DND-41 (cell line): Measurements from ENCODE around the gene PLD1.
"Not testable (repeated sequence)": the region's sequence is repeated elsewhere in the genome, so short reads cannot be mapped to it uniquely, and the experiment has no call there.

ENCODE experiments used
- CTCF ChIP-seq: IDR thresholded peaks from 2 replicates; pipeline ENCODE4 v1.5.1; 2012; ENCODE audit warnings: borderline replicate concordance, low read length, moderate library complexity, mild to moderate bottlenecking; ENCODE audit not compliant: poor library complexity, severe bottlenecking; ENCODE audit errors: extremely low read depth
- EZH2 ChIP-seq: IDR thresholded peaks from 3 replicates; pipeline ENCODE4 v1.6.1; 2012; ENCODE audit warnings: borderline replicate concordance, low read depth, mild to moderate bottlenecking, moderate library complexity, low read length, inconsistent platforms; ENCODE audit not compliant: severe bottlenecking

DNA sequence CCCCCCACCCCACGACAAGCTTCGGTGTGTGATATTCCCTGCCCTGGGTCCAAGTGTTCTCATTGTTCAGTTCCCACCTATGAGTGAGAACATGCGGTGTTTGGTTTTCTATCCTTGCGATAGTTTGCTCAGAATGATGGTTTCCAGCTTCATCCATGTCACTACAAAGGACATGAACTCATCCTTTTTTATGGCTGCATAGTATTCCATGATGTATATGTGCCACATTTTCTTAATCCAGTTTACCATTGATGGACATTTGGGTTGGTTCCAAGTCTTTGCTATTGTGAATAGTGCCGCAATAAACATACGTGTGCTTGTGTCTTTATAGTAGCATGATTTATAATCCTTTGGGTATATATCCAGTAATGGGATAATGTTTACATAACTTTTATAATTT is 4.4 kb upstream of the PLD1 start:
- TF ChIP-seq CTCF, EZH2: not testable (repeated sequence)
